H1 (cell line): ENCODE data around the gene TBC1D7. TPM values are rescaled to one million over a fixed set of nuclear protein-coding genes. Genes with fewer than 3 reads are reported as not detected.

ENCODE experiments used
- RAD21 ChIP-seq, 2 experiments: IDR thresholded peaks in 1 of 2; conservative IDR thresholded peaks in 1 of 2; 2 replicates each; pipeline ENCODE4 v1.6.1; 2011; ENCODE audit warnings: low read depth in 2 of 2, low read length in 2 of 2, improper control_type of control experiment in 1 of 2, inconsistent platforms in 1 of 2, mild to moderate bottlenecking in 1 of 2, moderate library complexity in 1 of 2
- polyA plus RNA-seq, 7 experiments: library from polyadenylated mRNA; depleted of rRNA in 3 of 7; stranded (reverse) in 5 of 7; unstranded in 2 of 7; fragments of >200 nt in 5 of 7; fragments of 200-250 nt in 2 of 7; gene quantifications; 1 replicate in 5 of 7; 2 replicates in 1 of 7; 4 replicates in 1 of 7; pipeline versions ENCODE4 v1.2.1 to v1.2.3, GENCODE V29; 2011 to 2013; ENCODE audit warnings: missing spikeins in 2 of 7, mixed read lengths in 2 of 7
- total RNA-seq: library from RNA; stranded (reverse); fragmentation: NEBNext Ultra II Directional; extraction: Animal tissue kit (Norgen Biotek cat#: 25700); gene quantifications from 2 replicates; pipeline ENCODE4 v1.2.1, GENCODE V29; 2021

The TBC1D7 gene
- total and polyA plus RNA-seq, 2 of the 8 experiments (the other 6 are each of a cell fraction or from before 2014, with no cell fraction given), result 46.1 to 55.2 TPM

- peak in 1 of 2 experiments; percentile 29; a peak in 3 of 4 replicates for TF ChIP-seq RAD21 (IDR thresholded peaks at IDR 0.05 in 1 of 2, conservative IDR thresholded peaks at IDR 0.05 in 1 of 2; ENCODE audit: low read depth in 2 of 2, low read length in 2 of 2)
Measured at GRCh38 chr6:13357551-13358075, 29.3 kb upstream of the TBC1D7 start (continued).
